BLaER1 treated with 17β-estradiol and CSF1 and Interleukin-3, amounts not matched to agents 10 nM and 100 nM (cell line): Measurements from ENCODE around the gene POC1A.

Source experiments
- H3K27ac ChIP-seq, 11 experiments: shearing (Covaris generic); formaldehyde crosslinking; 2 replicates each; pipeline ENCODE4 v1.8.1; 2022
- H3K27me3 ChIP-seq, 11 experiments: shearing (Covaris generic); formaldehyde crosslinking; 2 replicates each; pipeline ENCODE4 v1.8.1; 2022
- H3K36me3 ChIP-seq, 11 experiments: shearing (Covaris generic); formaldehyde crosslinking; 2 replicates each; pipeline ENCODE4 v1.8.1; 2022
- H3K4me1 ChIP-seq, 10 experiments: shearing (Covaris generic); formaldehyde crosslinking; 2 replicates each; pipeline ENCODE4 v1.8.1; 2022
- H3K4me2 ChIP-seq, 11 experiments: shearing (Covaris generic); formaldehyde crosslinking; 2 replicates each; pipeline ENCODE4 v1.8.1; 2022
- H3K4me3 ChIP-seq, 10 experiments: shearing (Covaris generic); formaldehyde crosslinking; 2 replicates each; pipeline ENCODE4 v1.8.1; 2022
- H3K9ac ChIP-seq, 11 experiments: shearing (Covaris generic); formaldehyde crosslinking; 2 replicates each; pipeline ENCODE4 v1.8.1; 2022
- H3K9me3 ChIP-seq, 11 experiments: shearing (Covaris generic); formaldehyde crosslinking; replicated peaks in 1 of 11; 2 replicates each; pipeline ENCODE4 v1.8.1; 2022
- H4K20me1 ChIP-seq, 11 experiments: shearing (Covaris generic); formaldehyde crosslinking; 2 replicates each; pipeline ENCODE4 v1.8.1; 2022
- Cebpa-rat ChIP-seq, 11 experiments: shearing (Covaris generic); IDR thresholded peaks; 2 replicates each; pipeline ENCODE4 v1.8.1; 2022

POC1A gene

DNA sequence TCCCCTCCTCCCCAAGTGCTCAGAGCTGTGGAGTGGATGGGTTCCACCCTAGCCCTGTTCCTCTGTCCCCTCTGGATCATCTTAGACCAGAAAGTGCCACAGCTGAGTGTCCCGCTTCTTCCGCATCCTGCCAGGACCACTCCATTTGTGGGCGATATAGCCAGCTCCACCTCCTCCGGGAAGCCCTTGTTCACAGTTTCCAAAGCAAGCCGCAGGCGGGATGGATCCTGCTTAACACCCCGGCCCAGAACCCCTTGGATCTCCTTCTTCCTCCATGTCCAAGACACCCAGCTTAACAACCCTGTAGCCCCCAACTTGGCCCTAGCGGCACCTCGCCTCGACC, 43.2 kb upstream of the POC1A start:
- peaks cover 13 to 36% (median 34%) of the 10 kb centered on the region in 11 experiments for H3K36me3 ChIP-seq
- H3K4me1 ChIP-seq = peaks cover 35 to 87% (median 71%) of the 10 kb centered on the region in 10 experiments
- peak overlapping the region; percentile 60 to 95 (median 92); a peak in 21 of 22 replicates for H3K27ac ChIP-seq
- peak overlapping the region; percentile 84 to 100 (median 94); a peak in 12 of 20 replicates for H3K4me3 ChIP-seq
- peaks cover 0 to 33% (median 11%) of the 10 kb centered on the region in 11 experiments; a peak in 11 of 22 replicates for H4K20me1 ChIP-seq
- peak overlapping the region; percentile 42 to 98 (median 93); a peak in 20 of 22 replicates for H3K9ac ChIP-seq
- H3K4me2 ChIP-seq = peak overlapping the region; percentile 76 to 98 (median 95)
- H3K27me3 ChIP-seq = no peaks in the 10 kb centered on the region
- no peaks in the 10 kb centered on the region for H3K9me3 ChIP-seq
- TF ChIP-seq Cebpa-rat (IDR thresholded peaks at IDR 0.05) = no peak

DNA sequence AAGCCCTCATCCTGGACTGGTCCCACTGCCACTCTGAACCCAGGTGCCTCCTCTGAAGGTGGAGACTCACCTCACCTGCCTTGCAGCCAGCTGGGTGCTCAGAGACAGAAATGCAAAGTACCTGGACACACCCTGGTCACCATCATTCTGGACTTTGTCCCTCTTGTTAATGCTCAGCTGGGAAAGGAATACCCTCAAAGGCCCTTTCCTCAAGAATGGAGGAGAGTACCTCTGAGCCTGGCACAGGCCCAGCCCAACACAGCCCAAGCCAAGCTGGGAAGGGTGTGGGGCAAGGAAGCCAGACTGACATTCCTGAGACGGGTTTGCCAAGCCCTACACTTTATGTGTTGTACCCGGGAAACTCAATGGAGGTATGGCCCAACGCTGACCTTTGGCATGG, 42.8 kb upstream of the POC1A start:
- Histone ChIP-seq H3K4me2 (peak overlapping the region; percentile 76 to 98 (median 95)), H4K20me1 (peaks cover 0 to 28% (median 8%) of the 10 kb centered on the region in 11 experiments; a peak in 11 of 22 replicates), H3K27ac (peak overlapping the region; percentile 60 to 95 (median 92); a peak in 21 of 22 replicates), H3K4me1 (peaks cover 30 to 82% (median 66%) of the 10 kb centered on the region in 10 experiments), H3K4me3 (0 out of 20 replicates have a peak overlapping the region, but pooled peaks of 1 of the 10 experiments have one; percentile 93), H3K9me3 (no peaks in the 10 kb centered on the region), H3K36me3 (peaks cover 11 to 31% (median 29%) of the 10 kb centered on the region in 11 experiments), H3K9ac (peak overlapping the region in 9 of 11 experiments; percentile 90 to 98 (median 95); a peak in 15 of 22 replicates), H3K27me3 (no peaks in the 10 kb centered on the region)
- TF ChIP-seq Cebpa-rat (IDR thresholded peaks at IDR 0.05) = no peak

DNA sequence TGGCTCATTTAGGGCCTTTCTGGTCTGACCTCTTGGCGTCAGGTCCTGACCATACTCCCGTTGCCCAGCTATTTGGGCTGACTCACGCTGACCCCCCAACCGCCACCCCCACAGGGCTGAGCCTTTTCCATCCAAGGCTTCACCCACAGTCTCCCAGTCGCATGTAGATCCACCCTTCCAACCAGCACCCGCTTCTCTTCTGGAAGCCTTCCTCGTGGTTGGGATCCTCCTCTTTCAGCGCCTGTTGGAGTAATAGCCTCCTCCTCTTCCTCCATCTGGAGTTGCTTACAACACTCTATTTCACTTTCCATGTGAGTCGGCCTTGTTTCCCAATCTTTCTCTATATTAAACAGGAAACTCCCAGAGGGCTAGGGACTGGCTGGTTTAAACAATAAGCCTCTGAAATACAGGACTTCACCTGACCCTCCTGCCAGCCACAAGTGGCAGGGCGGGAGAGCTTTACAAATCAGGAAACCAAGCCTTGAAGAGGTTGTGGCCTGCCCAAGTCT, 41.7 kb upstream of the POC1A start:
- no peaks in the 10 kb centered on the region for H3K9me3 ChIP-seq

DNA sequence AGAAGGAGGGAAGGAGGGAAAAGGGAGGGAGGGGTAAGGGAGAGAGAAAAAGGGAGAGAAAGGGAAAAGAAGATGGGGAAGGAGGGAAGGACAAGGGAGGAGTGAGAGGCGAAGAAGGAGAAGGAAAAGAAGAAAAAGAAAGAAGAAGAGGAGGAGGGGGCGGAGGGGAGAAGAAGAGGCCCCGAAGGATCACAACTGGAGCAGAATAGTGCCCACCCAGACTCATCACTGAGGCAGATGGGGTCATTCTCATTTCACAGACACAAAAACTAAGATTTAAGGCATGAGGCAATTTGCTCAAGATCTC, 41.0 kb upstream of the POC1A start:
- peak overlapping the region in 10 of 11 experiments; percentile 35 to 95 (median 92); a peak in 18 of 22 replicates for H3K27ac ChIP-seq
- peaks cover 6 to 13% (median 13%) of the 10 kb centered on the region in 11 experiments for H3K36me3 ChIP-seq
- no peaks in the 10 kb centered on the region for H3K9me3 ChIP-seq
- peak overlapping the region in 8 of 11 experiments; percentile 76 to 98 (median 90); a peak in 15 of 22 replicates for H3K4me2 ChIP-seq
- no peaks in the 10 kb centered on the region for H3K27me3 ChIP-seq
- H4K20me1 ChIP-seq = peaks cover 0 to 15% (median 8%) of the 10 kb centered on the region in 11 experiments; a peak in 10 of 22 replicates
- peak overlapping the region in 6 of 11 experiments; percentile 36 to 95 (median 92); a peak in 9 of 22 replicates for H3K9ac ChIP-seq
- H3K4me1 ChIP-seq = peaks cover 26 to 68% (median 49%) of the 10 kb centered on the region in 10 experiments
- no peak for TF ChIP-seq Cebpa-rat (IDR thresholded peaks at IDR 0.05)
- H3K4me3 ChIP-seq = no peak overlapping the region

More for the DNA sequence above, 41.7 kb upstream of the POC1A start:
- peak in 9 of 11 experiments; percentile 25 to 87 (median 70); a peak in 13 of 22 replicates for TF ChIP-seq Cebpa-rat (IDR thresholded peaks at IDR 0.05)
- peaks cover 0 to 17% (median 8%) of the 10 kb centered on the region in 11 experiments; a peak in 11 of 22 replicates for H4K20me1 ChIP-seq
- no peaks in the 10 kb centered on the region for H3K27me3 ChIP-seq
- peak overlapping the region in 10 of 11 experiments; percentile 65 to 95 (median 92); a peak in 21 of 22 replicates for H3K27ac ChIP-seq
- peak overlapping the region in 10 of 11 experiments; percentile 5 to 98 (median 85); a peak in 19 of 22 replicates for H3K4me2 ChIP-seq
- peaks cover 29 to 71% (median 55%) of the 10 kb centered on the region in 10 experiments for H3K4me1 ChIP-seq
- H3K9ac ChIP-seq = peak overlapping the region in 7 of 11 experiments; percentile 46 to 95 (median 92); a peak in 12 of 22 replicates
- no peak overlapping the region for H3K4me3 ChIP-seq
- H3K36me3 ChIP-seq = peaks cover 11 to 20% (median 18%) of the 10 kb centered on the region in 11 experiments

DNA sequence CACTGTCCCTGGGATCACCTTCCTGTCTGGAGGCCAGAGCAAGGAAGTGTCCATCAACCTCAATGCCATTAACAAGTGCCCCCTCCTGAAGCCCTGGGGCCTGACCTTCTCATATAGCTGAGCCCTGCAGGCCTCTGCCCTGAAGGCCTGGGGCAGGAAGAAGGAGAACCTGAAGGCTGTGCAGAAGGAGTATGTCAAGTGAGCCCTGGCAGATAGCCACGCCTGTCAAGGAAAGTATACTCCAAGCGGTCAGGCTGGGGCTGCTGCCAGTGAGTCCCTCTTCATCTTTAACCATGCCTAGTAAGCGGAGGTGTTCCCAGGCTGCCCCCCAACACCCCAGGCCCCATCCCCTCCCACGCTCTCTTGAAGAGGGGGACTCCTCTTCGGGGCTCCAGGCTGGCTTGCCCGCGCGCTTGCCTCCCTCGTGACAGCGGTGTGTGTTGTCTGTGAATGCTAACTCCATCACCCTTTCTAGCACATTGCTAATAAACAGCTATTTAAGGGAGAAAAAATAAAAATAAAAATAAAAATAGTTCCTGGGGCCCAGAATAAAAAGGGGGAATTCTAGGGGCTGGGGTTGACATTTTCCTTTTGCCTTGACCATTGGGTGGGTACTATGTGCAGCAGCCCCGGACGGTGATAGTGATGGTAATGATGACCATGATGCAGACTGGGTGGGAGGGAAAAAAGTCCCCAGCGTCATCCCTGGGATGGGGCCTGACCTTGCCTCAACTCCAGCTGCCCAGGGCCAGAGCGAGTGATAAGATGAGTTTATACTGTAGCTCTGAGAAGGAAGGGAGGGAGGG, 40.5 kb upstream of the POC1A start:
- H3K4me2 ChIP-seq = peak overlapping the region in 4 of 11 experiments; percentile 83 to 98 (median 91); a peak in 5 of 22 replicates
- peak overlapping the region in 6 of 11 experiments; percentile 89 to 94 (median 92); a peak in 11 of 22 replicates for H3K27ac ChIP-seq
- H3K9ac ChIP-seq = peak overlapping the region in 1 of 11 experiments; percentile 93; a peak in 1 of 22 replicates
- H3K36me3 ChIP-seq = peaks cover under 1 to 8% (median 7%) of the 10 kb centered on the region in 11 experiments
- H3K4me1 ChIP-seq = peaks cover 20 to 68% (median 44%) of the 10 kb centered on the region in 10 experiments
- peaks cover 0 to 14% (median 8%) of the 10 kb centered on the region in 11 experiments; a peak in 10 of 22 replicates for H4K20me1 ChIP-seq
- no peaks in the 10 kb centered on the region for H3K9me3 ChIP-seq
- no peak for TF ChIP-seq Cebpa-rat (IDR thresholded peaks at IDR 0.05)
- H3K27me3 ChIP-seq = no peaks in the 10 kb centered on the region
- H3K4me3 ChIP-seq = no peak overlapping the region

DNA sequence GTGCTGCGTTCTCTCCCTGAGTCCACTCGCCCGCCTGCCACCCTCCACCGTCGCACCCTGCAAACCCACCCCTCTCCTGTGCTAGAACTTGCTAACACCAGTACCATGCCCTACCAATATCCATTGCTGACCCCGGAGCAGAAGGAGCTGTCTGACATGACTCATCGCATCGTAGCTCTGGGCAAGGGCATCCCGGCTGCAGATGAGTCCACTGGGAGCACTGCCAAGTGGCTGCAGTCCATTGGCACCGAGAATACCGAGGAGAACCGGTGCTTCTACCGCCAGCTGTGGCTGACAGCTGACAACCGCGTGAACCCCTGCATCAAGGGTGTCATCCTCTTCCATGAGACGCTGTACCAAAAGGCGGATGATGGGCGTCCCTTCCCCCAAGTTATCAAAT, 38.8 kb upstream of the POC1A start:
- Histone ChIP-seq H4K20me1 (no peaks in the 10 kb centered on the region), H3K36me3 (no peaks in the 10 kb centered on the region), H3K4me3 (no peak overlapping the region), H3K4me2 (peak overlapping the region in 4 of 11 experiments; percentile 7 to 41 (median 30); a peak in 6 of 22 replicates), H3K9me3 (no peaks in the 10 kb centered on the region), H3K27ac (peak overlapping the region in 1 of 11 experiments; percentile 9; a peak in 1 of 22 replicates), H3K4me1 (peaks cover 9 to 74% (median 39%) of the 10 kb centered on the region in 10 experiments), H3K9ac (no peak overlapping the region), H3K27me3 (no peaks in the 10 kb centered on the region)
- no peak for TF ChIP-seq Cebpa-rat (IDR thresholded peaks at IDR 0.05)

DNA sequence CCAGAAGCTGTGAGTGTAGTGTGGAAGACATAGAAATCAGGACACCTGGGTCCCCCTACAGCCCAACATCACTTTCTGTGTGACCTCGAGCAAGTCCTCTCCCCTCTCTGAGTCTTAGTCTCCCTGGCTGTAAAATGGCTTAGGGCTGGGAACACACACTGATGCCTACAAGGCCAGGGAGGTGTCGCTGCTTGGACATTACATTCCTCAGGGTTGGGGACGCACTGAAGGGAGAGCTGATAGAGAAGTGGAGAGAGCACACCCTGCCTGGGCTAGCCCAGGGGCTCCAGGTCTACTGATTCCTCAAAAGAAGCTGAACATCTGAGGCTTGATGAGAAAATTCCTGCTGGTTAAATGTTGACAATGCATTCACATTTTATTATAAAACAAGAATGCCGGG, 37.4 kb upstream of the POC1A start:
- H3K4me2 ChIP-seq = no peak overlapping the region
- TF ChIP-seq Cebpa-rat (IDR thresholded peaks at IDR 0.05) = no peak
- H3K4me1 ChIP-seq = peaks cover 0 to 63% (median 29%) of the 10 kb centered on the region in 10 experiments; a peak in 19 of 20 replicates
- H4K20me1 ChIP-seq = no peaks in the 10 kb centered on the region
- no peaks in the 10 kb centered on the region for H3K9me3 ChIP-seq
- H3K9ac ChIP-seq = no peak overlapping the region
- H3K36me3 ChIP-seq = no peaks in the 10 kb centered on the region
- 0 out of 22 replicates have a peak overlapping the region, but pooled peaks of 1 of the 11 experiments have one; percentile 0 for H3K27ac ChIP-seq
- no peaks in the 10 kb centered on the region for H3K27me3 ChIP-seq
- H3K4me3 ChIP-seq = no peak overlapping the region

DNA sequence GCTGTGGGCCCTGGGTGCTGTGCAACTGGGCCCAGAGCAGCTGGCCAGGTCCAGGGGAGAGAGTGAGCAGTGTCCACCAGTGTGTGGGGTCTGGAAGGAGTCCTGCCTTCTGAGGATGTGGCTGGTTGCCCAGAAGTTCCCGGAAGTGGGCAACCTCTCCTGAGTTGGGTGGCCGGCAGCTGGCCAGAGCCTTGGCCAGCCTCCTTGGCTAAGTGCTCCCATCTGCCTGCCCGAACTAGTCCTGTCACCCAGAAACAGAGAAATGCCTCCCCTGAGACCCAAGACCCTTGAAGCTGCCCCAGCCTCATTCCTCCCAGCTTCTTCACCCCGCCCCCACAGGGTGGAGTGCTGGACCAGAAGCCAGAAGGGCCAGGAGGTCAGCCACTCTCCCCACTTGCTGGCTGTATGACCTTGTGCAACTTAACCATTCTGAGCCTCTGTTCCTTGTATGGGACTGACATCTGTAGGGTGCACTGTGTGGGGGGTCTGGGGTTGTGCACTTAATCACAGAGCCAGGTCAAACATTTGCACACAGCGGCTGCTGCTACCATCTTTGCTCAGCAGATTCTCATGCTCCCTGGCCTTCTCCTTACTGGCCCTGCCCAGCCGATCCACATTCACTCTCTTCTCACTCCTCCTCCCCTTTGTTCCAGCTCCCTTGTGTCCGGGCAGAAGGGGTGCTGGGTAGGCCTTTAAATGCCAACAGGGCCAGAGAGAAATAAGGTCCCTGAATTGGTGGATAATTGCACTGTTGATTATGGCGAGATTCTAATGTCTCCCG, 36.3 kb upstream of the POC1A start:
- no peaks in the 10 kb centered on the region for H3K27me3 ChIP-seq
- H3K4me3 ChIP-seq = no peak overlapping the region
- H3K4me1 ChIP-seq = peaks cover 5 to 62% (median 29%) of the 10 kb centered on the region in 10 experiments; a peak in 18 of 20 replicates
- peak overlapping the region in 2 of 11 experiments; percentile 45 to 73; a peak in 5 of 22 replicates for H3K4me2 ChIP-seq
- no peak for TF ChIP-seq Cebpa-rat (IDR thresholded peaks at IDR 0.05)
- no peaks in the 10 kb centered on the region for H3K36me3 ChIP-seq
- no peaks in the 10 kb centered on the region for H4K20me1 ChIP-seq
- no peaks in the 10 kb centered on the region for H3K9me3 ChIP-seq
- H3K9ac ChIP-seq = no peak overlapping the region
- peak overlapping the region in 4 of 11 experiments; percentile 43 to 56 (median 46); a peak in 6 of 22 replicates for H3K27ac ChIP-seq
